HG03432 (cell line): ENCODE data around the gene RNF166.
A peak's percentile ranks its signal among the peaks of the same experiment; 100 is the strongest.

Source experiments
- ATAC-seq: cut with Tn5 transposase; IDR thresholded peaks from one replicate; pipeline ENCODE4 v1.9.1; 2021; ENCODE audit warnings: mild to moderate bottlenecking, moderate library complexity; ENCODE audit not compliant: unreplicated experiment

Gene RNF166

GRCh38 chr16:88655733-88656281 lies 50.4 kb downstream of the RNF166 start:
- no peak for ATAC-seq

GRCh38 chr16:88655053-88655732 lies 51.0 kb downstream of the RNF166 start:
- no peak for ATAC-seq

- ATAC-seq, result no peak
These were observed 51.7 kb downstream of the RNF166 start for GRCh38 chr16:88654363-88655052.

- no peak for ATAC-seq
These were observed 52.4 kb downstream of the RNF166 start for GRCh38 chr16:88653596-88654362.

GRCh38 chr16:88653101-88653500 lies 53.1 kb downstream of the RNF166 start:
- no peak for ATAC-seq

DNA sequence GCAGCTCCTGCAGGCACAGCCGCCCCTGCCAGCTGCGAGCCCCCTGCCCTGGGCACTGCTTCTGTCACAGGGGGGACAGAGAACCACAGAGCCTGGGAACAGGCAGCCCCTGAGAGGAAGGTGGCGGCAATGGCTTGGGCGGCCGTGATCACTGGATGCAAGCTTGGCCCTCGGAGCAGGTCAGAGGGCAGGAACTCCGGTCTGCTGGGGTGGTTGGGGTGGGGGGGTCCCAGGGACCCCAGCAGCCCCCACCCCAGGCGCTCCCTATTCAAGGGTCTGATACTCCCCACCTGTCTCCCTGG lies 53.5 kb downstream of the RNF166 start:
- ATAC-seq, result no peak

- ATAC-seq, result peak; percentile 1
These were observed 54.0 kb downstream of the RNF166 start for GRCh38 chr16:88651989-88652761.

DNA sequence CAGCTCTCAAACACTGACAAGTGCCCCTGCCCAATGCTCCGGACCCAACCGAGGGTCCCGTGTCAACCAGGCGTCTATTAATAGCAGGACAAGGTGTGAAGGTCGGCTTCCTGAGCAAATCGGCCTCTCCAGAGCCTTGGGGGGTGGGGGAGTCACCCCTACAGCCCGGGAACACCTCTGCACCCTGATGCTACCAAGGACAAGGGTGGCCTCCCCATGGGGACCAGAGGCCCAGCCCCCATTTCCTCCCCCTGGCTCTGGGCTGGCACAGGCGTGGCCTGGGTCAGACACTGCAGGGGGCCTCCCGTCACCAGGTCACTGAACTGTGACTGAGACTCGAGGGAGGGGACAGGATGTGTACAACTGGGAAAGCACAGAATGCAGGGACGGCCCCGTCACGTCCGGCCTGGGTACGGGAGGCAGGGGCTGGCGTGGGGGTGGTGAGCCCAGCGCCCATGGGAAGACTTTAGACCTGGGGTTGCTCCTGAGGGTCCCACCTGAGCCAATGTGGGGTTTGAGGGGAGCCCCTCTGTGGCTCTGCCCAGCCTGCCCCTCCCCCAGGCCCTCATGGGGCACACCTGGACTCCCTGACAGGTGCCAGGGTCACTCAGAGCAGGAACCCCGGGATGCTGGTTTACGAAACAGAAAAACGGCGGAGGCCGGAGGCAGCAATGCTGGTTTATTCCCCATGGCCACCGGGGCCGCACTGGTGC lies 54.8 kb downstream of the RNF166 start:
- ATAC-seq, result peak; percentile 76

- peak; percentile 71 for ATAC-seq
These were observed 55.4 kb downstream of the RNF166 start, which contains the start of gene CYBA for GRCh38 chr16:88650749-88651275. Gene CYBA, minus strand, starts transcription at chr16:88651053. Its CDS starts 40 bp downstream, at chr16:88651013.

- ATAC-seq, result peak; percentile 11
These were observed 56.1 kb downstream of the RNF166 start for GRCh38 chr16:88649924-88650748.

DNA sequence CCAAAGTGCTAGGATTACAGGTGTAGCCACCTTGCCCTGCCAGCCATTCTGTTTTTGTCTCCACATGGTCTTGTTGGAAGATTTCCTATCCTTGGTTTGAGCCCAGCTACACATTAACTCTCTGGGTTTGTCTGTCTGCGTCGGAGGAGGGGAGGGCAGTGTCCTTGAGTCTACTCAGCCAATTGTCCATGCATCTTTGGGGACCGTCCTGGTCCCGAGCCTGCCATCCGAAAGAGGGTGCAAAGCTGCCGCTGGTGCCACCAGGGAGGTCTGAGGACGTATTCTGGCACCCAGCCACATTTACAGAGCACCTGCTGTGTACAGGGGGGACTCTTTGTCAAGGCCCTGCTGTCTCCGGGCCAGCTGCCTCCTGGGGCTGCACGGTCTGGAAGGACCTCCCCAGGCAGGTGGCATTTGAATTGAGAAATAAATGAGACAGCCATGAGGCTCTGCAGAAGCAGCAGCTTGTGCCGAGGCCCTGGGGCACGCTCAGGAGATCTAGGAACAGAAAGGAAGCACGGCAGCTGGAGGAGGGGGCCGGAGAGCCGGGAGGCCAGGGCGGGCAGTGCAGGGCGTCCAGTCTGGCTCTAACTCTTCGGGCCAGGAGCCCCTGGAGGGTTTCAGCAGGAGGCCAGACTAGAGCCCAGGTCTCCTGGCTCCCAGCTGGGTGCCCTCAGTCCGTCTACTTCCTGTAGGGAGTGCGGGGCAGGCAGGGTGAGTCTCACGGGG lies 56.8 kb downstream of the RNF166 start:
- no peak for ATAC-seq

GRCh38 chr16:88647178-88648070 lies 58.8 kb downstream of the RNF166 start:
- ATAC-seq, result no peak
